ENCODE results near the gene RBPMS2.

- no peak for TF ChIP-seq CTCF (IDR thresholded peaks at IDR 0.05; ENCODE audit: low read depth, low read length)
- TF ChIP-seq EZH2phosphoT487 (IDR thresholded peaks at IDR 0.05; ENCODE audit: low read depth): no peak
Measured at GRCh38 chr15:64730151-64730550, 45.2 kb downstream of the RBPMS2 start.

Data from OCI-LY3 (cell line).